Hepatocyte (in vitro differentiated cells): ENCODE measurements around the gene GALNT18. TPM values are rescaled to one million over a fixed set of nuclear protein-coding genes. Genes with fewer than 3 reads are reported as not detected.

Experiments used
- DNase-seq: peaks from one replicate; pipeline ENCODE4 v3.0.0-alpha.2; 2016; ENCODE audit warnings: low spot score
- H2AFZ ChIP-seq: fragments of 200-600 bp; sonication (generic); 2 replicates; pipeline ENCODE4 v1.6.0; 2016; ENCODE audit warnings: antibody characterized with exemption, mild to moderate bottlenecking
- H3K27ac ChIP-seq: fragments of 200-600 bp; sonication (generic); 2 replicates; pipeline ENCODE4 v1.5.1; 2016; ENCODE audit warnings: mild to moderate bottlenecking
- H3K27me3 ChIP-seq: fragments of 200-600 bp; sonication (generic); 2 replicates; pipeline ENCODE4 v1.6.1; 2016
- H3K36me3 ChIP-seq: fragments of 200-600 bp; sonication (generic); replicated peaks from 2 replicates; pipeline ENCODE4 v1.5.1; 2016; ENCODE audit warnings: low read depth; ENCODE audit not compliant: insufficient read depth
- H3K4me1 ChIP-seq: fragments of 200-600 bp; sonication (generic); 2 replicates; pipeline ENCODE4 v1.5.1; 2016; ENCODE audit warnings: mild to moderate bottlenecking, moderate library complexity; ENCODE audit not compliant: insufficient read depth
- H3K4me2 ChIP-seq: fragments of 200-600 bp; sonication (generic); 2 replicates; pipeline ENCODE4 v1.6.0; 2016
- H3K4me3 ChIP-seq: fragments of 200-600 bp; sonication (generic); 2 replicates; pipeline ENCODE4 v1.5.1; 2016; ENCODE audit warnings: mild to moderate bottlenecking
- H3K79me2 ChIP-seq: fragments of 200-600 bp; sonication (generic); 2 replicates; pipeline ENCODE4 v1.6.0; 2017; ENCODE audit warnings: mild to moderate bottlenecking
- H3K9me2 ChIP-seq: fragments of 200-600 bp; sonication (generic); replicated peaks from 2 replicates; pipeline ENCODE4 v1.6.0; 2017; ENCODE audit warnings: mild to moderate bottlenecking; ENCODE audit not compliant: insufficient read depth
- H3K9me3 ChIP-seq: fragments of 200-600 bp; sonication (generic); 2 replicates; pipeline ENCODE4 v1.5.1; 2016; ENCODE audit warnings: low read depth, mild to moderate bottlenecking
- H4K20me1 ChIP-seq: fragments of 200-600 bp; sonication (generic); 2 replicates; pipeline ENCODE4 v1.6.0; 2016; ENCODE audit warnings: mild to moderate bottlenecking; ENCODE audit not compliant: insufficient read depth, poor library complexity, severe bottlenecking
- CTCF ChIP-seq: fragments of 200-600 bp; sonication (generic); IDR thresholded peaks from 2 replicates; pipeline ENCODE4 v1.5.1; 2016; ENCODE audit warnings: antibody characterized with exemption, mild to moderate bottlenecking; ENCODE audit not compliant: poor library complexity
- EZH2 ChIP-seq: fragments of 200-600 bp; sonication (generic); IDR thresholded peaks from 2 replicates; pipeline ENCODE4 v1.6.1; 2016; ENCODE audit warnings: antibody characterized with exemption, mild to moderate bottlenecking, borderline replicate concordance
- EZH2phosphoT487 ChIP-seq: fragments of 200-600 bp; sonication (generic); IDR thresholded peaks from one replicate; pipeline ENCODE4 v1.6.1; 2018; ENCODE audit warnings: antibody characterized with exemption, mild to moderate bottlenecking, low read depth, moderate library complexity; ENCODE audit not compliant: unreplicated experiment, severe bottlenecking
- WGBS: methylation state at CpG from one replicate; pipeline ENCODE4 v1.1.6; 2016; ENCODE audit warnings: low lambda C conversion rate; ENCODE audit errors: missing lambda C conversion rate; 5-methylcytosine and 5-hydroxymethylcytosine counted together
- polyA plus RNA-seq: library from polyadenylated mRNA; unstranded; fragments of >200 nt; fragmentation: Nextera tagmentation; extraction: Ambion mirVana; gene quantifications from 2 replicates; pipeline ENCODE4 v1.2.1, GENCODE V29; 2016
- total RNA-seq: library from RNA; depleted of rRNA; stranded (reverse); fragments of >200 nt; gene quantifications from 2 replicates; pipeline ENCODE4 v1.2.3, GENCODE V29; 2014

Gene GALNT18
- total and polyA plus RNA-seq, 2 experiments from 2014 or later, result 11.6 to 22.4 TPM

GRCh38 chr11:11428714-11429113 is 193.1 kb downstream of the GALNT18 start:
- Histone ChIP-seq H3K4me3 (no peak overlapping the region), H3K9me3 (no peaks in the 10 kb centered on the region), H3K4me2 (no peak overlapping the region), H3K27ac (no peak overlapping the region), H2AFZ (no peak overlapping the region), H3K36me3 (no peaks in the 10 kb centered on the region), H3K9me2 (no peaks in the 10 kb centered on the region), H3K79me2 (no peaks in the 10 kb centered on the region), H3K4me1 (no peaks in the 10 kb centered on the region), H4K20me1 (no peaks in the 10 kb centered on the region), H3K27me3 (no peaks in the 10 kb centered on the region)
- 64% methylated on average over 4 of the region's 4 CpGs for WGBS
- DNase-seq, result no peak
- TF ChIP-seq CTCF, result no peak
- TF ChIP-seq EZH2, result no peak
- TF ChIP-seq EZH2phosphoT487, result no peak

- H3K27ac ChIP-seq, result no peak overlapping the region
- no peaks in the 10 kb centered on the region for H3K4me1 ChIP-seq
- WGBS, result 61% methylated on average over 5 of the region's 5 CpGs
- TF ChIP-seq EZH2 (no peak), CTCF (no peak), EZH2phosphoT487 (no peak)
- no peaks in the 10 kb centered on the region for H3K9me3 ChIP-seq
- H2AFZ ChIP-seq, result no peak overlapping the region
- H3K4me3 ChIP-seq, result no peak overlapping the region
- no peak overlapping the region for H3K4me2 ChIP-seq
- H3K36me3 ChIP-seq, result no peaks in the 10 kb centered on the region
- H3K9me2 ChIP-seq, result no peaks in the 10 kb centered on the region
- no peak for DNase-seq
- H3K27me3 ChIP-seq, result no peaks in the 10 kb centered on the region
- H4K20me1 ChIP-seq, result no peaks in the 10 kb centered on the region
- no peaks in the 10 kb centered on the region for H3K79me2 ChIP-seq
These were observed 194.3 kb downstream of the GALNT18 start for GRCh38 chr11:11427542-11427941.

GRCh38 chr11:11427140-11427539 is 194.7 kb downstream of the GALNT18 start:
- H3K9me2 ChIP-seq, result no peaks in the 10 kb centered on the region
- no peaks in the 10 kb centered on the region for H3K79me2 ChIP-seq
- no peak overlapping the region for H2AFZ ChIP-seq
- TF ChIP-seq EZH2 (no peak), EZH2phosphoT487 (no peak)
- H3K4me3 ChIP-seq, result no peak overlapping the region
- no peaks in the 10 kb centered on the region for H3K36me3 ChIP-seq
- no peak overlapping the region for H3K27ac ChIP-seq
- H4K20me1 ChIP-seq, result no peaks in the 10 kb centered on the region
- DNase-seq, result no peak
- H3K4me1 ChIP-seq, result no peaks in the 10 kb centered on the region
- no peaks in the 10 kb centered on the region for H3K27me3 ChIP-seq
- no peak overlapping the region for H3K4me2 ChIP-seq
- no peaks in the 10 kb centered on the region for H3K9me3 ChIP-seq
- WGBS, result 54% methylated on average over 9 of the region's 9 CpGs

- no peak overlapping the region for H3K4me3 ChIP-seq
- 74% methylated on average over 4 of the region's 4 CpGs for WGBS
- no peak for DNase-seq
- TF ChIP-seq EZH2phosphoT487 (no peak), CTCF (no peak), EZH2 (no peak)
- no peaks in the 10 kb centered on the region for H3K27me3 ChIP-seq
- no peaks in the 10 kb centered on the region for H3K4me1 ChIP-seq
- no peak overlapping the region for H3K4me2 ChIP-seq
- H3K9me2 ChIP-seq, result no peaks in the 10 kb centered on the region
- no peak overlapping the region for H3K27ac ChIP-seq
- H3K79me2 ChIP-seq, result no peaks in the 10 kb centered on the region
- no peaks in the 10 kb centered on the region for H4K20me1 ChIP-seq
- no peaks in the 10 kb centered on the region for H3K36me3 ChIP-seq
- no peaks in the 10 kb centered on the region for H3K9me3 ChIP-seq
- H2AFZ ChIP-seq, result no peak overlapping the region
These were observed 195.4 kb downstream of the GALNT18 start for GRCh38 chr11:11426226-11426952.
